Neural progenitor cell (in vitro differentiated cells): ENCODE data around the gene FCAR.
"Not testable (repeated sequence)": the region's sequence is repeated elsewhere in the genome, so short reads cannot be mapped to it uniquely, and the experiment has no call there.

Experiments used
- CTCF ChIP-seq: fragments of 200-600 bp; sonication (generic); IDR thresholded peaks from 2 replicates; pipeline ENCODE4 v1.5.1; 2017; ENCODE audit warnings: antibody characterized with exemption, mild to moderate bottlenecking
- EZH2phosphoT487 ChIP-seq: fragments of 200-600 bp; sonication (generic); IDR thresholded peaks from 2 replicates; pipeline ENCODE4 v1.6.1; 2017; ENCODE audit warnings: antibody characterized with exemption

GRCh38 chr19:54863459-54863858, 10.6 kb upstream of the FCAR start:
- TF ChIP-seq CTCF, EZH2phosphoT487: not testable (repeated sequence)
